ENCODE measurements around the gene MACROH2A1. TPM values are rescaled to one million over a fixed set of nuclear protein-coding genes. Genes with fewer than 3 reads are reported as not detected.

MACROH2A1 gene
- polyA plus RNA-seq, 1 of the 3 experiments (the other 2 are of a cell fraction), result 165 TPM

DNA sequence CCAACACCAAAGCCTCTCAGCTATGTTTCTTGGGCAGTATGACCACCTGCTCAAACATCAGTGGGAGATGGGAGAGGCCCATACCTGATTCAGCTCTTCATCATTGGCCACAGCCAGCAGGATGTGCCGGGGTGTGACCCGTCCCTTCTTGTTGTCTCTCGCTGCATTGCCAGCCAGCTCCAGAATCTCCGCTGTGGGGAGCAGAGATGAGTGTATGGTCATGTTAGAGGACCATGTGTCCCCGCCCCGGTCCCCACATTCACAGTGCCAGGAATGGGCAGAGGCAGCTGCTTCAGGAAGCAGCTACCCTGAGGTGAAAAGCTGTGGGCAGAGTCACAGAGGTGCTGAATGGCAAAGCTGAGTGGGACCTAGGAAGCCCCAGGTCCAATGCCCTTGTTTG lies 29.1 kb downstream of the MACROH2A1 start:
- H3K27me3 ChIP-seq (ENCODE audit: insufficient read depth), result no peaks in the 10 kb centered on the region
- 98% methylated on average over 6 of the region's 6 CpGs for WGBS (ENCODE audit: low lambda C conversion rate)
- peaks cover 31 to 74% of the 10 kb centered on the region in 2 experiments for H3K36me3 ChIP-seq (replicated peaks in 1 of 2; ENCODE audit: control insufficient read depth in 1 of 2, insufficient read depth in 2 of 2, low read length in 1 of 2)
- H2AFZ ChIP-seq (ENCODE audit: low read depth), result no peak overlapping the region
- H3K9ac ChIP-seq, result no peak overlapping the region
- ChIA-PET POLR2A (interaction anchor here (1.3 kb wide), 1 partner anchor 13 kb away, joined by 6 read pairs; no protein-coding TSS in a partner anchor), CTCF (interaction anchor here (1.2 to 2.2 kb wide), 3 partner anchors 9 to 56 kb away, joined by 4 to 7 read pairs (median 4); no protein-coding TSS in a partner anchor)
- no peak overlapping the region for H3K4me3 ChIP-seq (ENCODE audit: low read depth in 2 of 2, low read length in 1 of 2)
- peaks cover 25% of the 10 kb centered on the region for H4K20me1 ChIP-seq (ENCODE audit: insufficient read depth)
- no peak overlapping the region for H3K27ac ChIP-seq (ENCODE audit: low read depth in 2 of 2, low read length in 1 of 2)
- H3F3A ChIP-seq (replicated peaks; ENCODE audit: insufficient read depth), result no peaks in the 10 kb centered on the region
- H3K4me1 ChIP-seq (ENCODE audit: control insufficient read depth in 1 of 2, insufficient read depth in 2 of 2, low read depth in 1 of 2, low read length in 1 of 2), result peaks cover 21 to 33% of the 10 kb centered on the region in 2 experiments
- H3K79me2 ChIP-seq (ENCODE audit: insufficient read depth), result peaks cover 52% of the 10 kb centered on the region; the same call in 1 of the 2 replicates
- no peak overlapping the region for H3K4me2 ChIP-seq
- TF ChIP-seq JUND (IDR thresholded peaks at IDR 0.05), result no peak
- TF ChIP-seq MXI1 (IDR thresholded peaks at IDR 0.05; ENCODE audit: low read depth, low read length), result no peak
- TF ChIP-seq ELF1 (IDR thresholded peaks at IDR 0.05), result no peak
- TF ChIP-seq, protein P1, sequence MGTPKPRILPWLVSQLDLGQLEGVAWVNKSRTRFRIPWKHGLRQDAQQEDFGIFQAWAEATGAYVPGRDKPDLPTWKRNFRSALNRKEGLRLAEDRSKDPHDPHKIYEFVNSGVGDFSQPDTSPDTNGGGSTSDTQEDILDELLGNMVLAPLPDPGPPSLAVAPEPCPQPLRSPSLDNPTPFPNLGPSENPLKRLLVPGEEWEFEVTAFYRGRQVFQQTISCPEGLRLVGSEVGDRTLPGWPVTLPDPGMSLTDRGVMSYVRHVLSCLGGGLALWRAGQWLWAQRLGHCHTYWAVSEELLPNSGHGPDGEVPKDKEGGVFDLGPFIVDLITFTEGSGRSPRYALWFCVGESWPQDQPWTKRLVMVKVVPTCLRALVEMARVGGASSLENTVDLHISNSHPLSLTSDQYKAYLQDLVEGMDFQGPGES (IDR thresholded peaks at IDR 0.05; ENCODE audit: low read depth, low read length), result no peak
- DNase-seq, result no peak
- H3K9me2 ChIP-seq, result no peaks in the 10 kb centered on the region
- H3K9me3 ChIP-seq, result no peaks in the 10 kb centered on the region

DNA sequence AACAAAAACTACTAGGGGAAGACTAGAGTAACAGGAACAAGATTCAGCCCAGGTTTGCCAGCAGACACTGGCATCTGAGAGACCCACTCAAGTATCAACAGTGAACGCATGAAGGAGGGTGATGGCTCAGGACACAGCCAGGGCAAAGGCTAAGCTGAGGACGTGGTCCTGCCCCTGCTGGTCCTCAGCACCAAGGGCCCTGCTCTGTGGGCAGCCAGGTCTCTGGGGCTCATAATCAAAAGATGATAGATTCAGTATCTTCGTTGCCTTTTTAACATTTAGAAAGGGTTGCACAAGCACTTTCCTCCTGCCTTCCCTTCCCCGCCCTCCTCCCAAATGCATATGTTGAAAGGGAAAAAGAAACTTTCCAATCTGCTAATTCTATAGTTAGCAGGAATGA lies 31.5 kb downstream of the MACROH2A1 start:
- Histone ChIP-seq H3K9me3 (no peaks in the 10 kb centered on the region), H3K27me3 (ENCODE audit: insufficient read depth) (no peaks in the 10 kb centered on the region), H3F3A (replicated peaks; ENCODE audit: insufficient read depth) (no peaks in the 10 kb centered on the region), H3K4me3 (ENCODE audit: low read depth in 2 of 2, low read length in 1 of 2) (no peak overlapping the region), H3K36me3 (replicated peaks in 1 of 2; ENCODE audit: control insufficient read depth in 1 of 2, insufficient read depth in 2 of 2, low read length in 1 of 2) (peaks cover 46 to 67% of the 10 kb centered on the region in 2 experiments), H2AFZ (ENCODE audit: low read depth) (no peak overlapping the region), H3K79me2 (ENCODE audit: insufficient read depth) (peaks cover 42% of the 10 kb centered on the region; the same call in 1 of the 2 replicates), H3K9ac (no peak overlapping the region), H3K4me2 (no peak overlapping the region), H3K4me1 (ENCODE audit: control insufficient read depth in 1 of 2, insufficient read depth in 2 of 2, low read depth in 1 of 2, low read length in 1 of 2) (peaks cover 21 to 25% of the 10 kb centered on the region in 2 experiments; a peak in 3 of 4 replicates), H3K27ac (ENCODE audit: low read depth in 2 of 2, low read length in 1 of 2) (no peak overlapping the region; a peak in 1 of 4 replicates), H4K20me1 (ENCODE audit: insufficient read depth) (peaks cover 21% of the 10 kb centered on the region), H3K9me2 (no peaks in the 10 kb centered on the region)
- DNase-seq, result no peak
- 86% methylated on average over 4 of the region's 4 CpGs for whole genome bisulfite sequencing (ENCODE audit: low lambda C conversion rate)
- POLR2A ChIA-PET, result interaction anchor here (0.8 kb wide), 1 partner anchor 377 kb away, joined by 3 read pairs; no protein-coding TSS in a partner anchor
- TF ChIP-seq FOXM1 (IDR thresholded peaks at IDR 0.05; ENCODE audit: low read depth), result no peak
- CTCF ChIA-PET, result interaction anchor here (0.9 to 2.2 kb wide), 3 partner anchors 8 to 59 kb away, joined by 3 to 7 read pairs (median 7); no protein-coding TSS in a partner anchor

DNA sequence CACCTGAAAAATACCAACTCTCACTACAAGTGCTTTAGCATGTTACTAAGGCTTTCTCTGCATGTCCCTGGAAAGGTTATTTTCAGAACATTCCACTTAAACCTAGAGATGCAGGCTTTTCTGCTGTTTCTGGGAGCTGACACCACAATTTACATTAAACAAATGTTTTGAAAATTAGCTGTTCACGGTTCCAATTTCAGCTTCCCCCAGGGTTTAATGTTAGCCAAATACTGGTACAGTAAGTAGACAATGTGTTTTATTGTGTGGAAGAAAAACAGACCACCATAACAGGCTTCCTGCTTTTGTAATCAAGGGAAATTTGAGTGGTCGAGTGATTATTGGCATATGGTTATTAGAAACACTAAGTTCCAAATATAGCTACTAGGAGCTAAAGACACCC lies 32.0 kb downstream of the MACROH2A1 start:
- Histone ChIP-seq H3K4me1 (ENCODE audit: control insufficient read depth in 1 of 2, insufficient read depth in 2 of 2, low read depth in 1 of 2, low read length in 1 of 2) (peaks cover 16 to 21% of the 10 kb centered on the region in 2 experiments; a peak in 2 of 4 replicates), H3K9me3 (no peaks in the 10 kb centered on the region), H3K4me2 (no peak overlapping the region), H2AFZ (ENCODE audit: low read depth) (no peak overlapping the region), H3K9me2 (no peaks in the 10 kb centered on the region), H3K79me2 (ENCODE audit: insufficient read depth) (peaks cover 44% of the 10 kb centered on the region; the same call in 1 of the 2 replicates), H3F3A (replicated peaks; ENCODE audit: insufficient read depth) (no peaks in the 10 kb centered on the region), H3K36me3 (replicated peaks in 1 of 2; ENCODE audit: control insufficient read depth in 1 of 2, insufficient read depth in 2 of 2, low read length in 1 of 2) (peaks cover 51 to 71% of the 10 kb centered on the region in 2 experiments), H3K27ac (ENCODE audit: low read depth in 2 of 2, low read length in 1 of 2) (peak overlapping the region in 1 of 2 experiments; percentile 39; a peak in 2 of 4 replicates), H3K9ac (no peak overlapping the region), H4K20me1 (ENCODE audit: insufficient read depth) (peaks cover 16% of the 10 kb centered on the region), H3K4me3 (ENCODE audit: low read depth in 2 of 2, low read length in 1 of 2) (no peak overlapping the region), H3K27me3 (ENCODE audit: insufficient read depth) (no peaks in the 10 kb centered on the region)
- ChIA-PET CTCF (interaction anchor here (0.9 to 1.5 kb wide), 2 partner anchors 9 to 11 kb away, joined by 3 to 7 read pairs; no protein-coding TSS in a partner anchor), POLR2A (interaction anchor here (0.8 kb wide), 1 partner anchor 378 kb away, joined by 3 read pairs; no protein-coding TSS in a partner anchor)
- no peak for DNase-seq
- 62% methylated on average over 2 of the region's 2 CpGs for WGBS (ENCODE audit: low lambda C conversion rate)
- TF ChIP-seq CHD2 (IDR thresholded peaks at IDR 0.05; ENCODE audit: low read length, partially characterized antibody), result no peak
- TF ChIP-seq EZH2phosphoT487 (IDR thresholded peaks at IDR 0.05; ENCODE audit: borderline replicate concordance, low read depth), result no peak
- TF ChIP-seq, protein P1 (IDR thresholded peaks at IDR 0.05; ENCODE audit: low read depth, low read length), result no peak
- TF ChIP-seq, protein P2, sequence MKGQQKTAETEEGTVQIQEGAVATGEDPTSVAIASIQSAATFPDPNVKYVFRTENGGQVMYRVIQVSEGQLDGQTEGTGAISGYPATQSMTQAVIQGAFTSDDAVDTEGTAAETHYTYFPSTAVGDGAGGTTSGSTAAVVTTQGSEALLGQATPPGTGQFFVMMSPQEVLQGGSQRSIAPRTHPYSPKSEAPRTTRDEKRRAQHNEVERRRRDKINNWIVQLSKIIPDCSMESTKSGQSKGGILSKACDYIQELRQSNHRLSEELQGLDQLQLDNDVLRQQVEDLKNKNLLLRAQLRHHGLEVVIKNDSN (IDR thresholded peaks at IDR 0.05; ENCODE audit: borderline replicate concordance, low read depth), result no peak
- TF ChIP-seq EP300 (IDR thresholded peaks at IDR 0.05; ENCODE audit: borderline replicate concordance in 1 of 2, low read depth in 1 of 2, low read length in 1 of 2), result peak in 1 of 2 experiments; percentile 58; a peak in 1 of 4 replicates
- TF ChIP-seq RCOR1 (IDR thresholded peaks at IDR 0.05; ENCODE audit: low read length), result no peak

Data from SK-N-SH (cell line).